ENCODE measurements around the gene CPS1. TPM values are rescaled to one million over a fixed set of nuclear protein-coding genes. Genes with fewer than 3 reads are reported as not detected.

CPS1 gene
- total RNA-seq, 5 donors from 2014 or later (not counting 1 experiment from before 2014, with no cell fraction given): 0.30 to 1.5 (median 0.59) TPM

- H3K9me3 ChIP-seq: no peaks in the 10 kb centered on the region
- Mint-ChIP-seq H3K36me3 (no peaks in the 10 kb centered on the region), H3K9me3 (no peaks in the 10 kb centered on the region), H3K27ac (no peak overlapping the region), H3K4me1 (no peaks in the 10 kb centered on the region), H3K27me3 (no peaks in the 10 kb centered on the region), H3K4me3 (no peak overlapping the region)
- H3K4me1 ChIP-seq (ENCODE audit: control insufficient read depth in 1 of 2, extremely low read depth in 1 of 2, insufficient read depth in 2 of 2, low read length in 2 of 2): no peaks in the 10 kb centered on the region
- no peaks in the 10 kb centered on the region for H3K36me3 ChIP-seq (ENCODE audit: control insufficient read depth in 2 of 2, extremely low read depth in 1 of 2, insufficient read depth in 1 of 2, low read length in 1 of 2)
- ChIA-PET POLR2A (no interaction called here), CTCF (interaction anchor here in 1 of 2 donors (0.6 to 0.8 kb wide), 2 partner anchors 11 to 17 kb away, joined by 3 to 4 read pairs; no protein-coding TSS in a partner anchor)
- H3K4me3 ChIP-seq (ENCODE audit: control insufficient read depth in 1 of 2, extremely low read depth in 1 of 2, low read length in 1 of 2): no peak overlapping the region
- H3K27me3 ChIP-seq (replicated peaks in 1 of 2; ENCODE audit: control insufficient read depth in 2 of 2, extremely low read depth in 1 of 2, insufficient read depth in 2 of 2, low read length in 1 of 2): peaks cover 0 to 2% of the 10 kb centered on the region in 2 experiments
- no peak overlapping the region for H3K27ac ChIP-seq (ENCODE audit: low read length)
- DNase-seq (no peak), ATAC-seq (replicated peaks in 1 of 4) (no peak)
- no CpG with 5 or more reads among the region's 2 CpGs for WGBS (ENCODE audit: insufficient coverage)
Observed at GRCh38 chr2:210611466-210611865, 55.1 kb downstream of the CPS1 start.

GRCh38 chr2:210616074-210616473 is 59.7 kb downstream of the CPS1 start:
- no CpG with 5 or more reads among the region's 2 CpGs for WGBS (ENCODE audit: insufficient coverage)
- no peak for DNase-seq
- H3K4me1 ChIP-seq (ENCODE audit: control insufficient read depth in 1 of 2, extremely low read depth in 1 of 2, insufficient read depth in 2 of 2, low read length in 2 of 2): no peaks in the 10 kb centered on the region
- no peaks in the 10 kb centered on the region for H3K36me3 ChIP-seq (ENCODE audit: control insufficient read depth in 2 of 2, extremely low read depth in 1 of 2, insufficient read depth in 1 of 2, low read length in 1 of 2)
- H3K4me1 Mint-ChIP-seq: no peaks in the 10 kb centered on the region
- ChIA-PET CTCF (no interaction called here), POLR2A (no interaction called here)
- no peak overlapping the region for H3K4me3 Mint-ChIP-seq
- H3K9me3 Mint-ChIP-seq: no peaks in the 10 kb centered on the region
- H3K4me3 ChIP-seq (ENCODE audit: control insufficient read depth in 1 of 2, extremely low read depth in 1 of 2, low read length in 1 of 2): no peak overlapping the region
- no peaks in the 10 kb centered on the region for H3K36me3 Mint-ChIP-seq
- no peak overlapping the region for H3K27ac ChIP-seq (ENCODE audit: low read length)
- no peaks in the 10 kb centered on the region for H3K9me3 ChIP-seq
- no peak for ATAC-seq (replicated peaks in 1 of 4)
- H3K27ac Mint-ChIP-seq: no peak overlapping the region
- no peaks in the 10 kb centered on the region for H3K27me3 Mint-ChIP-seq
- H3K27me3 ChIP-seq (replicated peaks in 1 of 2; ENCODE audit: control insufficient read depth in 2 of 2, extremely low read depth in 1 of 2, insufficient read depth in 2 of 2, low read length in 1 of 2): peaks cover 0 to 2% of the 10 kb centered on the region in 2 experiments

- H3K4me1 Mint-ChIP-seq: no peaks in the 10 kb centered on the region
- no peaks in the 10 kb centered on the region for H3K36me3 Mint-ChIP-seq
- H3K27me3 ChIP-seq (replicated peaks in 1 of 2; ENCODE audit: control insufficient read depth in 2 of 2, extremely low read depth in 1 of 2, insufficient read depth in 2 of 2, low read length in 1 of 2): peaks cover 0 to 2% of the 10 kb centered on the region in 2 experiments
- no peak overlapping the region for H3K27ac ChIP-seq (ENCODE audit: low read length)
- WGBS (ENCODE audit: insufficient coverage): no CpG with 5 or more reads among the region's 1 CpG
- no peaks in the 10 kb centered on the region for H3K9me3 Mint-ChIP-seq
- H3K27ac Mint-ChIP-seq: no peak overlapping the region
- H3K4me3 Mint-ChIP-seq: no peak overlapping the region
- no peak overlapping the region for H3K4me3 ChIP-seq (ENCODE audit: control insufficient read depth in 1 of 2, extremely low read depth in 1 of 2, low read length in 1 of 2)
- no peaks in the 10 kb centered on the region for H3K4me1 ChIP-seq (ENCODE audit: control insufficient read depth in 1 of 2, extremely low read depth in 1 of 2, insufficient read depth in 2 of 2, low read length in 2 of 2)
- no peaks in the 10 kb centered on the region for H3K36me3 ChIP-seq (ENCODE audit: control insufficient read depth in 2 of 2, extremely low read depth in 1 of 2, insufficient read depth in 1 of 2, low read length in 1 of 2)
- H3K27me3 Mint-ChIP-seq: no peaks in the 10 kb centered on the region
- POLR2A ChIA-PET: no interaction called here
- DNase-seq (no peak), ATAC-seq (replicated peaks in 1 of 4) (no peak)
- no peaks in the 10 kb centered on the region for H3K9me3 ChIP-seq
- CTCF ChIA-PET: interaction anchor here in 1 of 2 donors (0.6 kb wide), 1 partner anchor 172 kb away, joined by 3 read pairs; no protein-coding TSS in a partner anchor
Observed at GRCh38 chr2:210617318-210617717, 60.9 kb downstream of the CPS1 start.

- ChIA-PET POLR2A (no interaction called here), CTCF (interaction anchor here in 1 of 2 donors (0.6 kb wide), 1 partner anchor 172 kb away, joined by 3 read pairs; no protein-coding TSS in a partner anchor)
- Histone ChIP-seq H3K27ac (ENCODE audit: low read length) (no peak overlapping the region), H3K36me3 (ENCODE audit: control insufficient read depth in 2 of 2, extremely low read depth in 1 of 2, insufficient read depth in 1 of 2, low read length in 1 of 2) (no peaks in the 10 kb centered on the region), H3K27me3 (replicated peaks in 1 of 2; ENCODE audit: control insufficient read depth in 2 of 2, extremely low read depth in 1 of 2, insufficient read depth in 2 of 2, low read length in 1 of 2) (peaks cover 0 to 2% of the 10 kb centered on the region in 2 experiments), H3K4me1 (ENCODE audit: control insufficient read depth in 1 of 2, extremely low read depth in 1 of 2, insufficient read depth in 2 of 2, low read length in 2 of 2) (no peaks in the 10 kb centered on the region), H3K9me3 (no peaks in the 10 kb centered on the region), H3K4me3 (ENCODE audit: control insufficient read depth in 1 of 2, extremely low read depth in 1 of 2, low read length in 1 of 2) (no peak overlapping the region)
- Mint-ChIP-seq H3K27ac (no peak overlapping the region), H3K9me3 (no peaks in the 10 kb centered on the region), H3K4me1 (no peaks in the 10 kb centered on the region), H3K4me3 (no peak overlapping the region), H3K27me3 (no peaks in the 10 kb centered on the region), H3K36me3 (no peaks in the 10 kb centered on the region)
- peak in 1 of 35 experiments; percentile 5 for DNase-seq
- no peak for ATAC-seq (replicated peaks in 1 of 4)
- no CpG with 5 or more reads among the region's 3 CpGs for WGBS (ENCODE audit: insufficient coverage)
Observed at GRCh38 chr2:210617732-210618330, 61.4 kb downstream of the CPS1 start.

GRCh38 chr2:210620456-210620855 is 64.1 kb downstream of the CPS1 start:
- Histone ChIP-seq H3K27ac (ENCODE audit: low read length) (no peak overlapping the region), H3K4me1 (ENCODE audit: control insufficient read depth in 1 of 2, extremely low read depth in 1 of 2, insufficient read depth in 2 of 2, low read length in 2 of 2) (no peaks in the 10 kb centered on the region), H3K4me3 (ENCODE audit: control insufficient read depth in 1 of 2, extremely low read depth in 1 of 2, low read length in 1 of 2) (no peak overlapping the region), H3K36me3 (ENCODE audit: control insufficient read depth in 2 of 2, extremely low read depth in 1 of 2, insufficient read depth in 1 of 2, low read length in 1 of 2) (no peaks in the 10 kb centered on the region), H3K27me3 (replicated peaks in 1 of 2; ENCODE audit: control insufficient read depth in 2 of 2, extremely low read depth in 1 of 2, insufficient read depth in 2 of 2, low read length in 1 of 2) (no peaks in the 10 kb centered on the region), H3K9me3 (no peaks in the 10 kb centered on the region)
- CTCF ChIA-PET: interaction anchor here in 1 of 2 donors (0.7 kb wide), 1 partner anchor 34 kb away, joined by 3 read pairs; no protein-coding TSS in a partner anchor
- POLR2A ChIA-PET: no interaction called here
- DNase-seq (no peak), ATAC-seq (replicated peaks in 1 of 4) (no peak)
- no CpG with 5 or more reads among the region's 3 CpGs for WGBS (ENCODE audit: insufficient coverage)
- Mint-ChIP-seq H3K27ac (no peak overlapping the region), H3K4me3 (no peak overlapping the region), H3K4me1 (no peaks in the 10 kb centered on the region), H3K36me3 (no peaks in the 10 kb centered on the region), H3K27me3 (no peaks in the 10 kb centered on the region), H3K9me3 (no peaks in the 10 kb centered on the region)

DNA sequence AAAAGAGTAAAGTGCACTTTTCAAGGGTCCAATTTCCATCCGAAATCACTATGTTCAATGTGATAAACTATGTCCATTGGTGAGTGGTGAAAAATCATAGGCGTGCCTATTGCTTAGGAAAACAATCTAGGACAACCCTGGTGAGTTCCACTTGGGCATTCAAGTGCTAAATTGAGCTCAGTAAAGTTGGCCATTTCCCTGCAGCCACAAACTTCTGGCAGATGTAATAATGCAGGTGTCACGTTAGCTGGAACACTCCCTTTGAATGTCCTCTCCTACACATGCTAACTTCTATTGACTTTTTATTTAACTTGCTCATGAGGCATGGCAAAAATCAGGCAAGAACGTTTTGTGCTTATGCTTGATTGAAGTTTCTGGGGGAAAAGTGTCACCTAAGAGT is 67.1 kb downstream of the CPS1 start:
- H3K27me3 Mint-ChIP-seq: no peaks in the 10 kb centered on the region

More for the DNA sequence above, 67.1 kb downstream of the CPS1 start:
- Histone ChIP-seq H3K27ac (ENCODE audit: low read length) (no peak overlapping the region), H3K4me1 (ENCODE audit: control insufficient read depth in 1 of 2, extremely low read depth in 1 of 2, insufficient read depth in 2 of 2, low read length in 2 of 2) (no peaks in the 10 kb centered on the region), H3K4me3 (ENCODE audit: control insufficient read depth in 1 of 2, extremely low read depth in 1 of 2, low read length in 1 of 2) (no peak overlapping the region), H3K27me3 (replicated peaks in 1 of 2; ENCODE audit: control insufficient read depth in 2 of 2, extremely low read depth in 1 of 2, insufficient read depth in 2 of 2, low read length in 1 of 2) (no peaks in the 10 kb centered on the region), H3K36me3 (ENCODE audit: control insufficient read depth in 2 of 2, extremely low read depth in 1 of 2, insufficient read depth in 1 of 2, low read length in 1 of 2) (no peaks in the 10 kb centered on the region), H3K9me3 (no peaks in the 10 kb centered on the region)
- Mint-ChIP-seq H3K9me3 (no peaks in the 10 kb centered on the region), H3K27ac (no peak overlapping the region), H3K36me3 (no peaks in the 10 kb centered on the region), H3K4me1 (no peaks in the 10 kb centered on the region), H3K4me3 (no peak overlapping the region)
- POLR2A ChIA-PET: no interaction called here
- 75% methylated on average over 2 of the region's 4 CpGs for WGBS (ENCODE audit: insufficient coverage)
- DNase-seq (no peak), ATAC-seq (replicated peaks in 1 of 4) (no peak)
- CTCF ChIA-PET: no interaction called here

Measured in T-cell (primary cell).